AG10803 (cell line): ENCODE measurements around the gene TCF7L2.
A peak's percentile ranks its signal among the peaks of the same experiment; 100 is the strongest.

Source experiments
- DNase-seq: peaks from one replicate; pipeline ENCODE4 v3.0.0; 2010; ENCODE audit warnings: low read depth
- H3K4me3 ChIP-seq: 2 replicates; pipeline ENCODE4 v1.5.1; 2011; ENCODE audit warnings: mild to moderate bottlenecking, low read length, control low read depth
- TF ChIP-seq, protein P1 (sequence below): conservative IDR thresholded peaks from 2 replicates; pipeline ENCODE4 v1.5.1; 2011; ENCODE audit warnings: mild to moderate bottlenecking, low read length, control low read depth, inconsistent platforms

The TCF7L2 gene

DNA sequence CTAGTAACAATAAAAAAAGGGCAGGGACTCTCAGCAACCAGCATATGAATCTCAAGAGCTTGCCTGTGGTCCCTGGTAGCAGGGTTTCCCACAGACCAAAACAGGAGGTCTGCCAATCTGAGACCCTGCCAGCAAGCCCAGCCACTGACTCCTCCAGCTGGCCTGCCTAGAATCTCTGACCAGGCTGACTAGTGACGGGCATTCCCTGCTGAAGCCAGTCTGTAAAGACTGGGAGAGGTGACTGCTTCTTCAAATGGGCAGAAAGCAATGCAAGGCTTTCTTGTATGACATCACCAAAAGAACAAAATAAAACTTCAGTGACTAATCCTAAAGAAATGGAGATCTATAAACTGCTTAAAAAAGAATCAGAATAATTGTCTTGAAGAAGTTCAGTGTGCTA, 249.4 kb downstream of the TCF7L2 start:
- no peak overlapping the region for H3K4me3 ChIP-seq
- DNase-seq, result peak; percentile 48
- TF ChIP-seq, protein P1, sequence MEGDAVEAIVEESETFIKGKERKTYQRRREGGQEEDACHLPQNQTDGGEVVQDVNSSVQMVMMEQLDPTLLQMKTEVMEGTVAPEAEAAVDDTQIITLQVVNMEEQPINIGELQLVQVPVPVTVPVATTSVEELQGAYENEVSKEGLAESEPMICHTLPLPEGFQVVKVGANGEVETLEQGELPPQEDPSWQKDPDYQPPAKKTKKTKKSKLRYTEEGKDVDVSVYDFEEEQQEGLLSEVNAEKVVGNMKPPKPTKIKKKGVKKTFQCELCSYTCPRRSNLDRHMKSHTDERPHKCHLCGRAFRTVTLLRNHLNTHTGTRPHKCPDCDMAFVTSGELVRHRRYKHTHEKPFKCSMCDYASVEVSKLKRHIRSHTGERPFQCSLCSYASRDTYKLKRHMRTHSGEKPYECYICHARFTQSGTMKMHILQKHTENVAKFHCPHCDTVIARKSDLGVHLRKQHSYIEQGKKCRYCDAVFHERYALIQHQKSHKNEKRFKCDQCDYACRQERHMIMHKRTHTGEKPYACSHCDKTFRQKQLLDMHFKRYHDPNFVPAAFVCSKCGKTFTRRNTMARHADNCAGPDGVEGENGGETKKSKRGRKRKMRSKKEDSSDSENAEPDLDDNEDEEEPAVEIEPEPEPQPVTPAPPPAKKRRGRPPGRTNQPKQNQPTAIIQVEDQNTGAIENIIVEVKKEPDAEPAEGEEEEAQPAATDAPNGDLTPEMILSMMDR, result no peak

DNA sequence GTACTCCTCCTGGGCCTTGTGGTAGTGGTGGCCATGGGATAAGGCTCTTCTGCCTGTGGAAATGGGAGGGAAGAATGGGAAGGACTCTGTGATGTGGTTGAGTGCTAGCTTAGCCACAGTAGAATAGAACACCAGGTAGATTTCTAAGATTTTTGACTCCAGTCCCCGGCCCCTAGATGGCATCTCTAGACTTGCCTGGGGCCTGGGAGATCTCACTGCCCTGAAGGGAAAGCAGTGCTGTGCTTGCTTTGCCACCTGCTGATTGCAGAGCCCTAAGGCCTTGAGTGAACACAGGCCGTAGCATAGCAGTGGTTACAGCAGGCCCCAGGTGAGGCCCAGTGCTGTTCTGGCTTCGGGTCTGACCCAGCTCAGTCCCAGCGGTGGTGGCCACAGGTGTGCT, 252.0 kb downstream of the TCF7L2 start:
- DNase-seq, result no peak
- TF ChIP-seq, protein P1, result no peak
- no peak overlapping the region for H3K4me3 ChIP-seq

DNA sequence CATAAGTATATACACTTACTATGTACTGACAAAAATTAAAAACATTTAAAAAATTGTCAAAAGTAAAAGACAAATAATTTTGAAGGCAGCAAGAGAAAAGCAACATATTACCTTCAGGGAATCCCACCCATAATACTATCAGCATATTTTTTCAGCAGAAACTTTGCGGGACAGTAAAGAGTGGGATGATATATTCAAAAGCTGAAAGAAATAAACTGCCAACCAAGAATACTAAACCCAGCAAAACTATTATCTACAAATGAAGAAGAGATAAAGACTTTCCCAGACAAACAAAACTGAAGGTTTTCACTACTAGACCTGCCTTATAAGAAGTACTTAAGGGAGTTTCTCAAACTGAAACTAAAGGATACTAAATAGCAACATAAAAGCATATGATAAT, 257.9 kb downstream of the TCF7L2 start:
- DNase-seq, result no peak
- H3K4me3 ChIP-seq, result no peak overlapping the region
- TF ChIP-seq, protein P1, result no peak

DNA sequence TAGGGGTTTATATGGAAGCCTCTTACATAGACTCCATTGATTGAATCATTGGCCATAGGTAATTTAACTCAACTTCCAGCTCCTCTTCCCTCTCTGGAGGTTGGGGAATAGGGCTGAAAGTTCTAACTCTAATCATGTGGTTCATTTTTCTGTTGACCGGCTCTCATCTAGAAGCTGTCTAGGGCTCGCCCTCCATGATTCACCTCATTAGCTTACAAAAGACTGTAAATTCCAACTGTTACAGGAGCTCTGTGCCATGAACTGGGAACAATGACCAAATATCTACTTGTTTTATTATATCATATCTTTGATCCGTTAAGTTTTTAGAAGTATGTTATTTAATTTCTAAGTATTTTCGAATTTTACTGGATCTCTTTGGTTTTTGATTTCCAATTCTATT, 263.0 kb downstream of the TCF7L2 start:
- TF ChIP-seq, protein P1, result no peak
- no peak overlapping the region for H3K4me3 ChIP-seq
- DNase-seq, result no peak

DNA sequence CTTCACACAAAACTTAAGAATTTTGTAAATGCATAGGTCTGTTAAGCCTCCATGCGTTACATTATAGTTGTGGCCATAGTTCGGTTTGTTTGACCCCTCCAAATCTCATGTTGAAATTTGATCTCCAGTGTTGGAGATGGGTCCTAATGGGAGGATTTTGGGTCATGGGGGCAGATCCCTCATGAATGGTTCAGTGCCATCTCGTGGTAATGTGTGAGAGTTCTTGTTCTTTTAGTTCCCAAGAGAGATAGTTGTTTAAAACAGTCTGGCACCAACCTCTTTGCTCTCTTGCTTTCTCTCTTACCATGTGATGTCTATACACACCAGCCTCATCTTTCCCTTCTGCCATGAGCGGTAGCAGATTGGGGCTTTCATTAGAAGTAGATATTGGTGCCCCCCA, 264.3 kb downstream of the TCF7L2 start:
- H3K4me3 ChIP-seq, result no peak overlapping the region
- no peak for DNase-seq
- TF ChIP-seq, protein P1, result no peak

DNA sequence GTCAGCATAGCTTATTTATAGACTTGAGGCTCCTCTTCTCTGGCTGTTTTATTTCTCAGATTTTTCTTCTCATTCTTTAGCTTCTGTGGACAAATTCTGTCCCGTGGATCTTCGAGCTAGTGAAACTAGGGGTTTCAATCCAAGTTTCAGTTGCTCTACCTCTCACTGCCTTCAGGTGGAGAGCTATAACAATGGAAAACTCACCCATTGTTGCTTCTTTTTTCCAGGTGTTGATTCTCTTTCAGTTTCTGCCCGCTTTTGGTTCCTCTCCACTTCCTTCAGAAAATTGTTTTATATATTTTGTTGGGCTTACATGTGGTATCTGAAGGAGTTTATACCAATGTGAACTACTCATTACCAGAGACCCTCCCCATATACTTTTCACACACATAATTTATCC, 266.1 kb downstream of the TCF7L2 start:
- H3K4me3 ChIP-seq, result no peak overlapping the region
- TF ChIP-seq, protein P1, result peak; percentile 45
- peak; percentile 8 for DNase-seq
